PFSK-1 (cell line): ENCODE results near the gene ARHGEF16.

Experiments
- SIN3A ChIP-seq: IDR thresholded peaks from 2 replicates; pipeline ENCODE4 v1.6.1; 2012; ENCODE audit warnings: mild to moderate bottlenecking, low read length, moderate library complexity, borderline replicate concordance; ENCODE audit not compliant: insufficient read depth
- TAF1 ChIP-seq: IDR thresholded peaks from 2 replicates; pipeline ENCODE4 v1.6.1; 2012; ENCODE audit warnings: low read length, control low read depth, borderline replicate concordance; ENCODE audit not compliant: insufficient read depth

DNA sequence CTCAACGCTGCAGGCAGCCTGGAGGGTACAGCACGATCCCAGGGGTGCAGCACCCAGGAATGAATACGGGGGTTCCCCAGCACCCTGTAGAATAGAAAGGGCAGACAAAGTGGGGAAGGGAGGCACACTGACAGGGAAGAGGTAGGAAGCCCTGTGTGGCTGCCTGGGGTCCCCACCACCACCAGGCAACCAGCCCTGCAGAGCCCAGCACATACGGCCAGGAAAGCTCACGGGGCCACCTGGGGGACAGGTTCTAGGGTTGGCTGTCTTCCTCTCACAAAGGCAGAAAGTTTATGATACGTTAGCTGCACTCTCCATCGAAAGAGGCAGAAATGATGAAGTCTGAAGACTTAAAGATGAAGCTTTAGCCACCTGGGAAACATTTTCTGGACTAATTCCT, 52.5 kb downstream of the ARHGEF16 start:
- TF ChIP-seq TAF1 = no peak
- no peak for TF ChIP-seq SIN3A
